DND-41 (cell line): Measurements from ENCODE around the gene CANT1.
A peak's percentile ranks its signal among the peaks of the same experiment; 100 is the strongest.

Experiments
- ATAC-seq: fragments of 200-7000 bp; cut with Tn5 transposase; 3 replicates; pipeline ENCODE4 v1.9.1; 2021; ENCODE audit warnings: low read depth; ENCODE audit not compliant: insufficient read depth
- DNase-seq: peaks from one replicate; pipeline ENCODE4 v3.0.0-alpha.2; 2020
- H2AFZ ChIP-seq: 2 replicates; pipeline ENCODE4 v1.6.0; 2012; ENCODE audit warnings: low read depth, low read length
- H3K27ac ChIP-seq: 2 replicates; pipeline ENCODE4 v1.5.1; 2012; ENCODE audit warnings: low read length, inconsistent platforms
- H3K27me3 ChIP-seq: fragments of 200-600 bp; sonication (generic); 2 replicates; pipeline ENCODE4 v1.6.0; 2012; ENCODE audit warnings: low read length, mild to moderate bottlenecking, inconsistent platforms; ENCODE audit not compliant: insufficient read depth, poor library complexity
- H3K36me3 ChIP-seq: 2 replicates; pipeline ENCODE4 v1.5.1; 2012; ENCODE audit warnings: low read length, inconsistent platforms; ENCODE audit not compliant: insufficient read depth
- H3K4me1 ChIP-seq: 2 replicates; pipeline ENCODE4 v1.5.1; 2012; ENCODE audit warnings: mild to moderate bottlenecking, low read length; ENCODE audit not compliant: insufficient read depth
- H3K4me2 ChIP-seq: 2 replicates; pipeline ENCODE4 v1.6.0; 2012; ENCODE audit warnings: mild to moderate bottlenecking, moderate library complexity, low read length, inconsistent platforms; ENCODE audit not compliant: insufficient read depth
- H3K4me3 ChIP-seq, 2 experiments: fragments of 200-600 bp in 1 of 2; shearing (Covaris generic) in 1 of 2; 2 replicates each; pipeline ENCODE4 v1.5.1; 2012 to 2016; ENCODE audit warnings: inconsistent platforms in 2 of 2, low read length in 2 of 2, mild to moderate bottlenecking in 2 of 2, low read depth in 1 of 2, moderate library complexity in 1 of 2
- H3K79me2 ChIP-seq: 2 replicates; pipeline ENCODE4 v1.6.0; 2012; ENCODE audit warnings: low read length, inconsistent platforms; ENCODE audit not compliant: insufficient read depth
- H3K9ac ChIP-seq: 2 replicates; pipeline ENCODE4 v1.6.0; 2012; ENCODE audit warnings: low read depth, mild to moderate bottlenecking, inconsistent platforms, low read length, moderate library complexity
- H3K9me3 ChIP-seq: 2 replicates; pipeline ENCODE4 v1.5.1; 2012; ENCODE audit warnings: low read length, moderate library complexity, mild to moderate bottlenecking, inconsistent platforms; ENCODE audit not compliant: insufficient read depth, severe bottlenecking
- H4K20me1 ChIP-seq: 2 replicates; pipeline ENCODE4 v1.6.0; 2012; ENCODE audit warnings: low read length; ENCODE audit not compliant: insufficient read depth
- EZH2 ChIP-seq: IDR thresholded peaks from 3 replicates; pipeline ENCODE4 v1.6.1; 2012; ENCODE audit warnings: borderline replicate concordance, low read depth, mild to moderate bottlenecking, moderate library complexity, low read length, inconsistent platforms; ENCODE audit not compliant: severe bottlenecking
- TF ChIP-seq, protein P1 (sequence below): IDR thresholded peaks from 2 replicates; pipeline ENCODE4 v1.5.1; 2012; ENCODE audit warnings: borderline replicate concordance, low read length, moderate library complexity, mild to moderate bottlenecking; ENCODE audit not compliant: poor library complexity, severe bottlenecking; ENCODE audit errors: extremely low read depth

CANT1 gene

DNA sequence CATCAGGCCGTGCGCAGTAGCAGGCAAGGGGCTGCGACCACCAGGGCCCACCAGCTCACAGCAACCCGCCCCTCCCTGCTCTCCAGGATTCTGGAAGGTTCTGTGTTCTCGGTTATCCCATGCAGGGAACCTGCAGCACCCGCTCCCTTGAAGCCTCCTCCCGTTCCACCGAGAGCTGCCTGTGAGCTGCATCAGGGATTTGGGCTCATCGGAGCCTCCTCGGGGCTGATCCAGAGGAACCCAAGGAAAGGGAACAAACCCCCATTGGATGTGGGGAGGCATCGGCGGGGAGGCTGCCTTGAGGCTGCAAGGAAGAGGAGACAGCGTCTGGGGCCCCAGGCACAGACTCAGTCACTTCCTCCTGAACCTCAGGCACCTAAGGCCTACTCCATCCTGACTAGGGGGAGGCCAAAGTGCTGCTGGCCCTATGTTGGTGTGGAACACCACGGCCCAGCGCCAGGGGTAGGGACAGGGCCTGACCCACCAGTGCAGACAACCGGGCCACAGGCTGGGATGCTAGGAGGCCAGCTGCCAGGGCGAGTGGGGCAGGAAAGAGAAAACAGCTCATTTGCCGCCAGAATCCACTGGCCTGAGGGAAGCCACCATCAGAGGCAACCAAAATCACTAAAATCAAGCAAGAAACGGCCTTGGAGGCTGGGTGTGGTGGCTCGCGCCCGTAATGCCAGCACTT lies 15.4 kb downstream of the CANT1 start:
- H3K9ac ChIP-seq = no peak overlapping the region
- no peaks in the 10 kb centered on the region for H3K4me1 ChIP-seq
- ATAC-seq (no peak), DNase-seq (no peak)
- no peaks in the 10 kb centered on the region for H3K9me3 ChIP-seq
- H3K79me2 ChIP-seq = peaks cover 25% of the 10 kb centered on the region
- no peak overlapping the region for H3K4me3 ChIP-seq
- H3K36me3 ChIP-seq = peaks cover 91% of the 10 kb centered on the region
- H3K4me2 ChIP-seq = no peak overlapping the region
- peaks cover 59% of the 10 kb centered on the region for H4K20me1 ChIP-seq
- H2AFZ ChIP-seq = no peak overlapping the region
- no peaks in the 10 kb centered on the region for H3K27me3 ChIP-seq
- TF ChIP-seq, protein P1, sequence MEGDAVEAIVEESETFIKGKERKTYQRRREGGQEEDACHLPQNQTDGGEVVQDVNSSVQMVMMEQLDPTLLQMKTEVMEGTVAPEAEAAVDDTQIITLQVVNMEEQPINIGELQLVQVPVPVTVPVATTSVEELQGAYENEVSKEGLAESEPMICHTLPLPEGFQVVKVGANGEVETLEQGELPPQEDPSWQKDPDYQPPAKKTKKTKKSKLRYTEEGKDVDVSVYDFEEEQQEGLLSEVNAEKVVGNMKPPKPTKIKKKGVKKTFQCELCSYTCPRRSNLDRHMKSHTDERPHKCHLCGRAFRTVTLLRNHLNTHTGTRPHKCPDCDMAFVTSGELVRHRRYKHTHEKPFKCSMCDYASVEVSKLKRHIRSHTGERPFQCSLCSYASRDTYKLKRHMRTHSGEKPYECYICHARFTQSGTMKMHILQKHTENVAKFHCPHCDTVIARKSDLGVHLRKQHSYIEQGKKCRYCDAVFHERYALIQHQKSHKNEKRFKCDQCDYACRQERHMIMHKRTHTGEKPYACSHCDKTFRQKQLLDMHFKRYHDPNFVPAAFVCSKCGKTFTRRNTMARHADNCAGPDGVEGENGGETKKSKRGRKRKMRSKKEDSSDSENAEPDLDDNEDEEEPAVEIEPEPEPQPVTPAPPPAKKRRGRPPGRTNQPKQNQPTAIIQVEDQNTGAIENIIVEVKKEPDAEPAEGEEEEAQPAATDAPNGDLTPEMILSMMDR = no peak
- no peak for TF ChIP-seq EZH2
- H3K27ac ChIP-seq = no peak overlapping the region

DNA sequence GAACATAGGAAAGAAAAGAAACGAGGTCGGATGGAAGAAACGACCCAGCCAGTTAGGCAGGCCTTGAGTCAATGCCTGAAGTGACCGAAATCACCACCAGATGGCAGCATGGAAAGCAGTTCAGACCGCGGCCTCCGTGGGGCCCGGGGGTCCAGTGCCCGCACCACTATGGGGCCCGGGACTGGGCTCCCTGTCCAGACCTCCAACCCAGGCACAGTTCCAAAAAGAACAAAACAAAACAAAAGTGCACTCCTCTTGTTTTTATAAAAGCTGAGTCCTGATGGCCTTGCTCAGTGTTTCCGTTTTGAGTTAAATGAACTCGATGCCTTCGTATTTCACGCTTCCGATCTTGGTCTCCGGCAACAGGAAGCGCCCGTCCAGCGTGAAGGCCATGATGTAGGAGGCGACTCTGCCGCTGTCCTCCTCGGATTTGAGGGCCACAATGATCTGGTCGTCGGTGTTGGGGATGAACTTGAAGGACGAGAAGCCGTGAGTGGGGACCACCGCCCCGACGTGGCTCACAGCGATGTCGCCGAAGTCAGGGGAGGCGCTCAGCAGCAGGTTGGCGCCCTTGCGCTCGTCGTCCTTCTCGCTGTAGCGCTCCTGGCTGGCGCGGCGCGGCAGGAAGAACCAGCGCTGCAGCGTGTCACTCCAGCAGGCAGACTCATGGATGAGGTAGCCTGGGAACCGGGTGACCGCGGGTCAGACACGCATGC lies 16.2 kb downstream of the CANT1 start:
- ATAC-seq = peak; percentile 82
- peak; percentile 55 for DNase-seq
- no peak overlapping the region for H3K4me2 ChIP-seq
- H3K79me2 ChIP-seq = peaks cover 19% of the 10 kb centered on the region; the same call in 1 of the 2 replicates
- no peak overlapping the region for H3K4me3 ChIP-seq
- H3K27ac ChIP-seq = no peak overlapping the region
- no peaks in the 10 kb centered on the region for H3K9me3 ChIP-seq
- H3K4me1 ChIP-seq = no peaks in the 10 kb centered on the region
- H3K27me3 ChIP-seq = no peaks in the 10 kb centered on the region
- H3K9ac ChIP-seq = no peak overlapping the region
- peaks cover 52% of the 10 kb centered on the region for H4K20me1 ChIP-seq
- H3K36me3 ChIP-seq = peaks cover 83% of the 10 kb centered on the region
- H2AFZ ChIP-seq = no peak overlapping the region
- no peak for TF ChIP-seq EZH2
- TF ChIP-seq, protein P1 = peak; percentile 82

DNA sequence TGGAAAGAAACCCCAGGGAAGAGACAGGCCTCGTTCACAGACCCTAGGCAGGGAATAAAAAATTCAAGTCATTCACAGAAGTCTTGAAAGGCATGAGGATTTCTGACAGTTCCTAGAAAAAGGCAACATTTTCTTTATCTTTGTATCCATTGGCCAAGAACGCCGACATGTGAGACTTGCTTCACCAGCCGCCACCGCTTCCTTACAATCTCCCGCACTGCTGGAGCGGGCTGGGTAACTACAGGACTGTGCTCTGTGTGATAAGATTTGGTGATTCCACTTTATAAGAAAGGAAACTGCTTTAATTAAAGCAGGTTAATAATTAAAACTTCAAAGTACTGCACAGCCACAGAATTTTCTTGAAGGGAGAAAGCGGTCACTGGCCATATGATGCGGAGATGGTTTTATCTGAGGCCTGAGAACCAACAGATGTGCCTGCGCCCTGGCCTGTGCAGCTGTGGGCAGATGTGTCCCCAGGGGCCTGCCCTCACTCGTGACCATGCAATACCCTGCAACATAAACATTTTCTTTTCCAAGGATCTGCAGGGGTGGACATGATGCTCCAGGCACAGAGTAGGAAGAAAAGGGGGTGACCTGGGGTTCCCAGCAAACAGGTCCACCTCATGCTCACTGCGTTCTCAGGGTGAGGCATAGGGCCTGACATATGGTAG lies 16.9 kb downstream of the CANT1 start:
- no peak overlapping the region for H3K4me2 ChIP-seq
- no peak overlapping the region for H3K4me3 ChIP-seq
- peaks cover 12% of the 10 kb centered on the region; the same call in 1 of the 2 replicates for H3K79me2 ChIP-seq
- TF ChIP-seq EZH2 = no peak
- TF ChIP-seq, protein P1 = no peak
- no peaks in the 10 kb centered on the region for H3K4me1 ChIP-seq
- peaks cover 76% of the 10 kb centered on the region for H3K36me3 ChIP-seq
- no peak overlapping the region for H3K9ac ChIP-seq
- no peaks in the 10 kb centered on the region for H3K27me3 ChIP-seq
- peaks cover 45% of the 10 kb centered on the region for H4K20me1 ChIP-seq
- no peak overlapping the region for H2AFZ ChIP-seq
- H3K27ac ChIP-seq = no peak overlapping the region
- no peaks in the 10 kb centered on the region for H3K9me3 ChIP-seq
- DNase-seq (no peak), ATAC-seq (no peak; the same call in 2 of the 3 replicates)
